HepG2 (cell line): Measurements from ENCODE around the gene HAX1. TPM values are rescaled to one million over a fixed set of nuclear protein-coding genes. Genes with fewer than 3 reads are reported as not detected.

ENCODE experiments used
- AGO1 ChIP-seq: fragments of 200-400 bp; formaldehyde crosslinking; IDR thresholded peaks from 2 replicates; pipeline ENCODE4 v1.6.1; 2017; ENCODE audit warnings: mild to moderate bottlenecking, low read depth, low read length, moderate library complexity; ENCODE audit not compliant: poor library complexity, severe bottlenecking
- CENPBD1 ChIP-seq: sonication (generic); formaldehyde crosslinking; IDR thresholded peaks from 2 replicates; pipeline ENCODE4 v1.8.0; 2022; ENCODE audit warnings: missing genetic modification reagents, low read depth, mild to moderate bottlenecking, borderline replicate concordance
- HOMEZ ChIP-seq: IDR thresholded peaks from 2 replicates; pipeline ENCODE4 v1.6.1; 2016; ENCODE audit warnings: low read depth
- KAT8 ChIP-seq: IDR thresholded peaks from 2 replicates; pipeline ENCODE4 v1.6.1; 2016; ENCODE audit warnings: missing genetic modification reagents, missing compliant biosample characterization
- KDM3A ChIP-seq: IDR thresholded peaks from 2 replicates; pipeline ENCODE4 v1.6.1; 2018; ENCODE audit warnings: low read depth, missing compliant biosample characterization
- RBFOX2 ChIP-seq: fragments of 200-400 bp; formaldehyde crosslinking; IDR thresholded peaks from 2 replicates; pipeline ENCODE4 v1.6.1; 2017; ENCODE audit warnings: low read depth, mild to moderate bottlenecking, low read length
- SP1 ChIP-seq, 2 experiments: fragments of 450-650 bp in 1 of 2; sonication (generic) in 1 of 2; formaldehyde crosslinking in 1 of 2; IDR thresholded peaks; 2 replicates each; pipeline versions ENCODE4 v1.4.0 to v1.6.1; 2016 to 2020; ENCODE audit warnings: missing genetic modification reagents in 1 of 2
- SP5 ChIP-seq: IDR thresholded peaks from 2 replicates; pipeline ENCODE4 v1.6.1; 2016; ENCODE audit warnings: low read depth, borderline replicate concordance
- TFDP2 ChIP-seq: sonication (generic); formaldehyde crosslinking; IDR thresholded peaks from 2 replicates; pipeline ENCODE4 v1.4.0; 2020; ENCODE audit warnings: missing genetic modification reagents
- XRCC5 ChIP-seq: fragments of 200-400 bp; formaldehyde crosslinking; optimal IDR thresholded peaks from 2 replicates; pipeline ENCODE3; 2017; ENCODE audit warnings: mild to moderate bottlenecking, low read length
- ZFP82 ChIP-seq: sonication (generic); formaldehyde crosslinking; IDR thresholded peaks from 2 replicates; pipeline ENCODE4 v1.5.1; 2020; ENCODE audit warnings: mild to moderate bottlenecking, missing genetic modification reagents, borderline replicate concordance
- ZHX1 ChIP-seq: sonication (generic); formaldehyde crosslinking; IDR thresholded peaks from 2 replicates; pipeline ENCODE4 v1.8.1; 2022; ENCODE audit warnings: low read depth, mild to moderate bottlenecking, missing genetic modification reagents
- ZNF383 ChIP-seq: sonication (generic); formaldehyde crosslinking; IDR thresholded peaks from 2 replicates; pipeline ENCODE4 v1.4.0; 2020; ENCODE audit warnings: missing genetic modification reagents, mild to moderate bottlenecking, borderline replicate concordance
- ZNF501 ChIP-seq: sonication (generic); formaldehyde crosslinking; IDR thresholded peaks from 2 replicates; pipeline ENCODE4 v1.5.1; 2020; ENCODE audit warnings: mild to moderate bottlenecking, moderate library complexity, missing genetic modification reagents
- ZNF687 ChIP-seq: sonication (generic); formaldehyde crosslinking; IDR thresholded peaks from 2 replicates; pipeline ENCODE4 v1.5.1; 2020; ENCODE audit warnings: mild to moderate bottlenecking, missing genetic modification reagents, moderate library complexity
- ZNF788 ChIP-seq: sonication (generic); formaldehyde crosslinking; IDR thresholded peaks from 2 replicates; pipeline ENCODE4 v1.5.0; 2020; ENCODE audit warnings: mild to moderate bottlenecking, missing genetic modification reagents, borderline replicate concordance
- ZNF841 ChIP-seq: sonication (generic); formaldehyde crosslinking; IDR thresholded peaks from 2 replicates; pipeline ENCODE4 v1.8.1; 2023; ENCODE audit warnings: missing genetic modification reagents, borderline replicate concordance
- polyA plus RNA-seq, 8 experiments: library from polyadenylated mRNA; depleted of rRNA in 3 of 8; stranded (reverse) in 7 of 8; unstranded in 1 of 8; fragments of >200 nt; fragmentation: Illumina TruSeq in 4 of 8; extraction: Trizol in 4 of 8; gene quantifications; 2 replicates each; pipeline versions ENCODE4 v1.2.1 to v1.2.3, GENCODE V29; 2011 to 2016; ENCODE audit warnings: low read depth in 4 of 8, missing spikeins in 1 of 8, mixed read lengths in 1 of 8; ENCODE audit not compliant: insufficient read depth in 1 of 8
- total RNA-seq, 5 experiments: library from RNA; depleted of rRNA; stranded (reverse); fragments of >200 nt; fragmentation: Illumina TruSeq; extraction: Trizol; gene quantifications; 2 replicates each; pipeline ENCODE4 v1.2.3, GENCODE V29; 2016; ENCODE audit warnings: low read depth in 1 of 5

The HAX1 gene
- total and polyA plus RNA-seq, 2 of the 13 experiments (the other 11 are each of a cell fraction or from before 2014, with no cell fraction given), result 89.2 to 128 TPM

GRCh38 chr1:154272217-154272998 is at the start of gene HAX1 (continued):
- TF ChIP-seq CENPBD1 (CRISPR knock-in tag) (no peak), KDM3A (CRISPR knock-in tag) (0 out of 2 replicates have a peak, but pooled peaks have one; percentile 34), ZNF841 (no peak), TFDP2 (CRISPR knock-in tag) (peak; percentile 81), SP5 (CRISPR knock-in tag) (0 out of 2 replicates have a peak, but pooled peaks have one; percentile 58), ZHX1 (CRISPR knock-in tag) (0 out of 2 replicates have a peak, but pooled peaks have one; percentile 24), XRCC5 (peak; percentile 81), AGO1 (peak; percentile 69), HOMEZ (peak; percentile 32; the same call in 1 of the 2 replicates), ZFP82 (peak; percentile 73; the same call in 1 of the 2 replicates), KAT8 (CRISPR knock-in tag) (peak; percentile 97), SP1 (IDR thresholded peaks at IDR 0.05) (no peak), SP1 (CRISPR knock-in tag; IDR thresholded peaks at IDR 0.05) (peak; percentile 43; the same call in 1 of the 2 replicates), RBFOX2 (0 out of 2 replicates have a peak, but pooled peaks have one; percentile 21), ZNF383 (CRISPR knock-in tag) (no peak), ZNF687 (peak; percentile 75), ZNF501 (peak; percentile 82; the same call in 1 of the 2 replicates), ZNF788 (CRISPR knock-in tag) (peak; percentile 74)
